ENCODE measurements around the gene TBC1D22B. TPM values are rescaled to one million over a fixed set of nuclear protein-coding genes. Genes with fewer than 3 reads are reported as not detected.
A peak's percentile ranks its signal among the peaks of the same experiment; 100 is the strongest.

Gene TBC1D22B
- total RNA-seq, 6 donors from 2014 or later, result 10.0 to 17.8 (median 10.9) TPM

- H3K27me3 ChIP-seq, result no peaks in the 10 kb centered on the region
- H3K9me3 ChIP-seq, result no peaks in the 10 kb centered on the region
- DNase-seq, result no peak
- WGBS, 2 donors, result 66 to 70% methylated on average over 6 of the region's 6 CpGs
- no peak overlapping the region for H3K27ac ChIP-seq
- H3K4me3 ChIP-seq, result no peak overlapping the region
- peaks cover 0 to 41% (median 9%) of the 10 kb centered on the region in 4 donors for H3K36me3 ChIP-seq
- ATAC-seq (ENCODE audit: low FRiP score in 2 of 2), result no peak
- peaks cover 0 to 8% (median 3%) of the 10 kb centered on the region in 4 donors for H3K4me1 ChIP-seq
- no peak for TF ChIP-seq EP300 (IDR thresholded peaks at IDR 0.05)
- TF ChIP-seq POLR2A (IDR thresholded peaks at IDR 0.05), result no peak
- TF ChIP-seq CTCF (IDR thresholded peaks at IDR 0.05), result no peak
- no peak for TF ChIP-seq POLR2AphosphoS5 (IDR thresholded peaks at IDR 0.05)
Measured at GRCh38 chr6:37303091-37303660, 45.6 kb downstream of the TBC1D22B start.

GRCh38 chr6:37303891-37304503, 46.4 kb downstream of the TBC1D22B start:
- Histone ChIP-seq H3K4me3 (no peak overlapping the region), H3K9me3 (no peaks in the 10 kb centered on the region), H3K27ac (no peak overlapping the region), H3K36me3 (peaks cover 0 to 36% (median 9%) of the 10 kb centered on the region in 4 donors), H3K27me3 (no peaks in the 10 kb centered on the region), H3K4me1 (peaks cover 0 to 12% (median 5%) of the 10 kb centered on the region in 4 donors)
- peak in 3 of 6 experiments; percentile 18 to 34 (median 28) for TF ChIP-seq CTCF (IDR thresholded peaks at IDR 0.05)
- TF ChIP-seq EP300 (IDR thresholded peaks at IDR 0.05), result no peak
- ATAC-seq (ENCODE audit: low FRiP score in 2 of 2) (peak in 1 of 2 donors; percentile 52), DNase-seq (no peak)
- WGBS, 2 donors, result 60 to 61% methylated on average over 3 of the region's 3 CpGs

GRCh38 chr6:37304766-37305165, 47.2 kb downstream of the TBC1D22B start:
- Histone ChIP-seq H3K4me1 (peaks cover 0 to 12% (median 5%) of the 10 kb centered on the region in 4 donors), H3K9me3 (no peaks in the 10 kb centered on the region), H3K36me3 (peaks cover 0 to 33% (median 9%) of the 10 kb centered on the region in 4 donors), H3K4me3 (no peak overlapping the region), H3K27ac (no peak overlapping the region), H3K27me3 (no peaks in the 10 kb centered on the region)
- WGBS, 2 donors, result 93 to 95% methylated on average over 7 of the region's 7 CpGs
- no peak for TF ChIP-seq POLR2AphosphoS5 (IDR thresholded peaks at IDR 0.05)
- TF ChIP-seq CTCF (IDR thresholded peaks at IDR 0.05), result no peak
- TF ChIP-seq POLR2A (IDR thresholded peaks at IDR 0.05), result no peak
- TF ChIP-seq EP300 (IDR thresholded peaks at IDR 0.05), result no peak
- ATAC-seq (ENCODE audit: low FRiP score in 2 of 2), result no peak
- no peak for DNase-seq

GRCh38 chr6:37305841-37306425, 48.4 kb downstream of the TBC1D22B start:
- 94 to 95% methylated on average over 4 of the region's 4 CpGs for WGBS, 2 donors
- H3K36me3 ChIP-seq, result peaks cover 0 to 31% (median 9%) of the 10 kb centered on the region in 4 donors
- DNase-seq, result no peak
- ATAC-seq (ENCODE audit: low FRiP score in 2 of 2), result no peak
- H3K4me1 ChIP-seq, result peaks cover 0 to 12% (median 5%) of the 10 kb centered on the region in 4 donors
- TF ChIP-seq CTCF (IDR thresholded peaks at IDR 0.05) (no peak), POLR2A (IDR thresholded peaks at IDR 0.05) (no peak), POLR2AphosphoS5 (IDR thresholded peaks at IDR 0.05) (no peak), EP300 (IDR thresholded peaks at IDR 0.05) (no peak)
- H3K4me3 ChIP-seq, result no peak overlapping the region
- no peaks in the 10 kb centered on the region for H3K9me3 ChIP-seq
- no peaks in the 10 kb centered on the region for H3K27me3 ChIP-seq
- no peak overlapping the region for H3K27ac ChIP-seq
